H9 (cell line): ENCODE results near the gene XRRA1. TPM values are rescaled to one million over a fixed set of nuclear protein-coding genes. Genes with fewer than 3 reads are reported as not detected.

ENCODE experiments used
- DNase-seq: peaks from one replicate; pipeline ENCODE4 v3.0.0-alpha.2; 2017
- H2AFZ ChIP-seq: one replicate; pipeline ENCODE4 v1.6.1; 2013; ENCODE audit warnings: mild to moderate bottlenecking, low read length, control low read depth, moderate library complexity
- H2AK5ac ChIP-seq: 2 replicates; pipeline ENCODE4 v1.6.1; 2013; ENCODE audit warnings: low read length, control low read depth, mixed read lengths; ENCODE audit not compliant: insufficient read length
- H2BK120ac ChIP-seq: one replicate; pipeline ENCODE4 v1.6.1; 2013; ENCODE audit warnings: low read depth, mild to moderate bottlenecking, low read length, control low read depth, inconsistent platforms; ENCODE audit not compliant: poor library complexity, severe bottlenecking
- H2BK12ac ChIP-seq: 2 replicates; pipeline ENCODE4 v1.6.1; 2013; ENCODE audit warnings: low read length, control low read depth, mixed read lengths, low read depth; ENCODE audit not compliant: insufficient read length
- H2BK15ac ChIP-seq: 2 replicates; pipeline ENCODE4 v1.6.1; 2013; ENCODE audit warnings: low read depth, low read length, control low read depth
- H2BK20ac ChIP-seq: one replicate; pipeline ENCODE4 v1.6.1; 2013; ENCODE audit warnings: low read depth, mild to moderate bottlenecking, low read length, control low read depth, inconsistent platforms; ENCODE audit not compliant: poor library complexity, severe bottlenecking
- H2BK5ac ChIP-seq: 2 replicates; pipeline ENCODE4 v1.6.1; 2013; ENCODE audit warnings: low read length, control low read depth, mixed read lengths; ENCODE audit not compliant: insufficient read length
- H3K14ac ChIP-seq: 2 replicates; pipeline ENCODE4 v1.6.1; 2013; ENCODE audit warnings: low read length, control low read depth; ENCODE audit not compliant: insufficient read depth
- H3K18ac ChIP-seq: 2 replicates; pipeline ENCODE4 v1.6.1; 2013; ENCODE audit warnings: low read depth, mild to moderate bottlenecking, mixed read lengths, low read length, control low read depth; ENCODE audit not compliant: insufficient read length
- H3K23ac ChIP-seq: 2 replicates; pipeline ENCODE4 v1.6.1; 2013; ENCODE audit warnings: low read length, control low read depth, mixed read lengths, low read depth; ENCODE audit not compliant: insufficient read length
- H3K23me2 ChIP-seq: 2 replicates; pipeline ENCODE4 v1.6.1; 2013; ENCODE audit warnings: low read depth, mild to moderate bottlenecking, mixed read lengths, low read length, control low read depth; ENCODE audit not compliant: insufficient read length, poor library complexity, severe bottlenecking
- H3K27ac ChIP-seq: 2 replicates; pipeline ENCODE4 v1.5.1; 2013; ENCODE audit warnings: low read length, control low read depth, mixed read lengths, low read depth; ENCODE audit not compliant: insufficient read length
- H3K27me3 ChIP-seq: 2 replicates; pipeline ENCODE4 v1.6.1; 2013; ENCODE audit warnings: low read length, control low read depth, inconsistent platforms; ENCODE audit not compliant: insufficient read depth
- H3K4ac ChIP-seq: 2 replicates; pipeline ENCODE4 v1.6.1; 2013; ENCODE audit warnings: low read depth, mild to moderate bottlenecking, control low read depth, inconsistent platforms, low read length, moderate library complexity
- H3K4me1 ChIP-seq: 2 replicates; pipeline ENCODE4 v1.6.1; 2013; ENCODE audit warnings: low read length, control low read depth, inconsistent platforms; ENCODE audit not compliant: insufficient read depth
- H3K4me2 ChIP-seq: 2 replicates; pipeline ENCODE4 v1.6.1; 2013; ENCODE audit warnings: low read length, control low read depth, mixed read lengths; ENCODE audit not compliant: insufficient read length, insufficient read depth
- H3K56ac ChIP-seq: 2 replicates; pipeline ENCODE4 v1.6.1; 2013; ENCODE audit warnings: low read depth, mild to moderate bottlenecking, mixed read lengths, low read length, control low read depth; ENCODE audit not compliant: insufficient read length
- H3K79me1 ChIP-seq: 2 replicates; pipeline ENCODE4 v1.6.1; 2013; ENCODE audit warnings: low read depth, mild to moderate bottlenecking, moderate library complexity, low read length, control low read depth, inconsistent platforms; ENCODE audit not compliant: insufficient read depth, poor library complexity, severe bottlenecking
- H3K79me2 ChIP-seq: 2 replicates; pipeline ENCODE4 v1.6.1; 2013; ENCODE audit warnings: low read length, control low read depth, inconsistent platforms; ENCODE audit not compliant: insufficient read depth
- H3K9ac ChIP-seq: 2 replicates; pipeline ENCODE4 v1.6.1; 2013; ENCODE audit warnings: low read length, control low read depth, mixed read lengths; ENCODE audit not compliant: insufficient read length; ENCODE audit errors: extremely low read depth
- H3K9me3 ChIP-seq: one replicate; pipeline ENCODE4 v1.6.1; 2013; ENCODE audit warnings: low read depth, low read length, inconsistent platforms; ENCODE audit not compliant: control insufficient read depth
- H3T11ph ChIP-seq: one replicate; pipeline ENCODE4 v1.6.1; 2013; ENCODE audit warnings: mild to moderate bottlenecking, low read length, control low read depth, inconsistent platforms
- H4K20me1 ChIP-seq: one replicate; pipeline ENCODE4 v1.6.1; 2013; ENCODE audit not compliant: control insufficient read depth, insufficient read length, insufficient read depth
- H4K5ac ChIP-seq: 2 replicates; pipeline ENCODE4 v1.6.1; 2013; ENCODE audit warnings: low read depth, mild to moderate bottlenecking, mixed read lengths, low read length, control low read depth; ENCODE audit not compliant: insufficient read length
- H4K8ac ChIP-seq: replicated peaks from 2 replicates; pipeline ENCODE4 v1.6.1; 2013; ENCODE audit warnings: low read length, control low read depth, mixed read lengths, low read depth; ENCODE audit not compliant: insufficient read length
- H4K91ac ChIP-seq: 2 replicates; pipeline ENCODE4 v1.6.1; 2013; ENCODE audit warnings: low read depth, mild to moderate bottlenecking, moderate library complexity, mixed read lengths, low read length, control low read depth; ENCODE audit not compliant: insufficient read length
- H3K27ac Mint-ChIP-seq, 3 experiments: 2 replicates in 2 of 3; 3 replicates in 1 of 3; pipeline ENCODE4 v1.8.0; 2020 to 2021; ENCODE audit warnings: mixed read lengths in 3 of 3, mild to moderate bottlenecking in 1 of 3, moderate library complexity in 1 of 3
- H3K27me3 Mint-ChIP-seq: 2 replicates; pipeline ENCODE4 v1.8.0; 2021; ENCODE audit warnings: low read depth, mild to moderate bottlenecking, moderate library complexity, mixed read lengths
- H3K36me3 Mint-ChIP-seq, 3 experiments: 2 replicates in 2 of 3; 3 replicates in 1 of 3; pipeline ENCODE4 v1.8.0; 2020 to 2021; ENCODE audit warnings: low read depth in 3 of 3, mixed read lengths in 3 of 3; ENCODE audit not compliant: insufficient read depth in 1 of 3
- H3K4me1 Mint-ChIP-seq, 2 experiments: 2 replicates each; pipeline ENCODE4 v1.8.0; 2020; ENCODE audit warnings: mixed read lengths in 2 of 2
- H3K4me3 Mint-ChIP-seq, 2 experiments: 2 replicates in 1 of 2; 3 replicates in 1 of 2; pipeline ENCODE4 v1.8.0; 2020 to 2021; ENCODE audit warnings: mild to moderate bottlenecking in 2 of 2, mixed read lengths in 2 of 2, moderate library complexity in 1 of 2
- H3K9me3 Mint-ChIP-seq, 2 experiments: 2 replicates in 1 of 2; 3 replicates in 1 of 2; pipeline ENCODE4 v1.8.0; 2020; ENCODE audit warnings: mild to moderate bottlenecking in 2 of 2, mixed read lengths in 2 of 2, moderate library complexity in 1 of 2
- total RNA-seq: library from RNA; stranded (reverse); gene quantifications from 2 replicates; pipeline ENCODE4 v1.2.1, GENCODE V29; 2021
- TF ChIP-seq, protein P1 (sequence below): fragments of 200-600 bp; sonication (generic); conservative IDR thresholded peaks from 3 replicates; pipeline ENCODE4 v1.8.0; 2021; ENCODE audit warnings: antibody characterized with exemption, mild to moderate bottlenecking

The XRRA1 gene
- total RNA-seq, 1 experiment from 2014 or later, result 4.5 TPM

DNA sequence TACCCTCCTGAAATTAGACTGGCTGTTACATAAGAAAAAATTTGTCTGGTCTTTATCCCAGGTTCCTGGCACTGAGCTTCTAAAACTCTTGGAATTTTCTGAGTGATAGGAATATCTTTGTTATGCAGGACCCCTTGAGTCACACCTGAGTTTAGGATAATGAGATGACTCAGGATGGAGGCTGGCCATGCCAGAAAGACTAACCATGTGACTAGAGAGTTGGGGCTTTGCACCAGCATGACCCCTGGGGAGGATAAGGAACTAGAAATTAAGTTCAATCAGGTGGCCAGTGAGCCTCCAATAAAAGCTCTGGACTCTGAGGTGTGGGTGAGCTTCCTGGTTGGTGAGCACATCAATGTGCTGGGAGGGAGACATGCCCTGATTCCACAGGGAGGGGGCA is 88.1 kb downstream of the XRRA1 start:
- Histone ChIP-seq H3K23ac (no peak overlapping the region), H2AK5ac (no peak overlapping the region), H3K9me3 (peaks cover 30% of the 10 kb centered on the region), H3K18ac (no peak overlapping the region), H2BK5ac (no peak overlapping the region), H4K8ac (no peak overlapping the region), H3K4me1 (no peaks in the 10 kb centered on the region), H3K79me2 (no peaks in the 10 kb centered on the region), H4K20me1 (no peaks in the 10 kb centered on the region), H3K27ac (no peak overlapping the region), H3T11ph (no peak overlapping the region), H3K4me2 (no peak overlapping the region), H2BK12ac (no peak overlapping the region), H3K56ac (no peak overlapping the region), H3K23me2 (no peaks in the 10 kb centered on the region), H2BK20ac (no peak overlapping the region), H3K4ac (no peak overlapping the region), H4K91ac (no peak overlapping the region), H3K14ac (no peak overlapping the region), H2AFZ (no peak overlapping the region), H3K9ac (no peak overlapping the region), H4K5ac (no peak overlapping the region), H2BK15ac (no peak overlapping the region), H3K79me1 (no peaks in the 10 kb centered on the region), H3K27me3 (no peaks in the 10 kb centered on the region; the same call in 1 of the 2 replicates), H2BK120ac (no peak overlapping the region)
- H3K9me3 Mint-ChIP-seq, result peaks cover 35 to 38% of the 10 kb centered on the region in 2 experiments
- peaks cover 67 to 71% (median 70%) of the 10 kb centered on the region in 3 experiments for H3K36me3 Mint-ChIP-seq
- no peak for DNase-seq
- H3K27ac Mint-ChIP-seq, result no peak overlapping the region
- H3K27me3 Mint-ChIP-seq, result no peaks in the 10 kb centered on the region
- TF ChIP-seq, protein P1, sequence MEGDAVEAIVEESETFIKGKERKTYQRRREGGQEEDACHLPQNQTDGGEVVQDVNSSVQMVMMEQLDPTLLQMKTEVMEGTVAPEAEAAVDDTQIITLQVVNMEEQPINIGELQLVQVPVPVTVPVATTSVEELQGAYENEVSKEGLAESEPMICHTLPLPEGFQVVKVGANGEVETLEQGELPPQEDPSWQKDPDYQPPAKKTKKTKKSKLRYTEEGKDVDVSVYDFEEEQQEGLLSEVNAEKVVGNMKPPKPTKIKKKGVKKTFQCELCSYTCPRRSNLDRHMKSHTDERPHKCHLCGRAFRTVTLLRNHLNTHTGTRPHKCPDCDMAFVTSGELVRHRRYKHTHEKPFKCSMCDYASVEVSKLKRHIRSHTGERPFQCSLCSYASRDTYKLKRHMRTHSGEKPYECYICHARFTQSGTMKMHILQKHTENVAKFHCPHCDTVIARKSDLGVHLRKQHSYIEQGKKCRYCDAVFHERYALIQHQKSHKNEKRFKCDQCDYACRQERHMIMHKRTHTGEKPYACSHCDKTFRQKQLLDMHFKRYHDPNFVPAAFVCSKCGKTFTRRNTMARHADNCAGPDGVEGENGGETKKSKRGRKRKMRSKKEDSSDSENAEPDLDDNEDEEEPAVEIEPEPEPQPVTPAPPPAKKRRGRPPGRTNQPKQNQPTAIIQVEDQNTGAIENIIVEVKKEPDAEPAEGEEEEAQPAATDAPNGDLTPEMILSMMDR, result no peak
- 0 out of 4 replicates have a peak, but pooled peaks cover 0 to 4% of the 10 kb centered on the region in 2 experiments for H3K4me1 Mint-ChIP-seq
- no peak overlapping the region for H3K4me3 Mint-ChIP-seq
